GM19238 (cell line): Measurements from ENCODE around the gene L1CAM.

Experiments
- DNase-seq: peaks from one replicate; pipeline ENCODE4 v3.0.0; 2011; ENCODE audit warnings: low spot score; ENCODE audit not compliant: insufficient read length

The L1CAM gene

DNA sequence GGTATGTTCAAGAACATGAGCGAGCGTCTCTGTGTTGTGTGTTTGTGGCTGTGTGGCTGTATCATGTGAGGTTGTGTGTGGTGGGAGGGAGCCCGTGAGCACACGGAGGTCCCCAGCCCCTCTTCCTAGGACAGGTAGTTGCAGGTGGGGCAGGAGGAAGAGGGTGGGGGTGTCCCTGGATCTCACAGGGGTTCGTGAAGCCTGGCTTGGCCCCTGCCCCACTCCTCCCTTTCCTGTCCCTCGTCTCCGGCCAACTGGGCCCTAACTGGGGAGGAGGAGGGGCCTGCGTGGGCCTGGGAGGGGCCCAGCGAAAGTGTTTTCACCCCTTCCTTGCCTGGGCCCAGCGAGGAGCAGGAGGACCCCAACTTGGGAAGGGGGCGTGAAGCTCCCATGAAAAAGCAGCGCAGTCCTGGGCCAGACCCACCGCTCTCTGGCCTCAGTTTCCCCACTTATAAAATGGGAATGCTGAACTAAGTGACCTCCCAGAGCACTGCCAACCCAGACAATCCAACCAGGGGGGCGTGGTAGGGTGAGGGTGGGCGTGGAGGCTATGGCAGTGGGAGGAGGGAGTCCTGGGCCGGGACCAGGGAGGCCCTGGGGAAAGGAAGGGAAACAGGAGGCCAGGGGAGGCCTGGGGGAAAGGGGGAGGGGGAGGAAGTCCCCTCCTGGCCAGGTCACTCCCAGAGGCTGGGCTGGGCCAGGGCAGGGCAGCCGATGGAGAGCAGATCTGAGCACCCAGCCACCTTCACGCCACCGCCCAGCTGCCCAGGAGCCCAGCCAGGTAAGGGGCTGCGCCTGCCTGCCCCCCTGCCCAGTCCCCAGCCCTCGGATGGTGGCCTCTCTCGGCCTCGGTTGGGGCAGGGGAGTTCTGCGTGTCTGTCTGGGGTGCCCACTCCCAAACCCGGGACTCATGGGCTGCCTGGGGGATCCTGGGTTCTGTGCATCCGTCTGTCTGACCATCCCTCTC, 18.3 kb upstream of the L1CAM start, which contains the start of gene AVPR2:
AVPR2 (plus strand) TSS at position 683 of the 967 bp plus-strand sequence. CDS start 473 bp downstream, outside the sequence.
- DNase-seq, result no peak

DNA sequence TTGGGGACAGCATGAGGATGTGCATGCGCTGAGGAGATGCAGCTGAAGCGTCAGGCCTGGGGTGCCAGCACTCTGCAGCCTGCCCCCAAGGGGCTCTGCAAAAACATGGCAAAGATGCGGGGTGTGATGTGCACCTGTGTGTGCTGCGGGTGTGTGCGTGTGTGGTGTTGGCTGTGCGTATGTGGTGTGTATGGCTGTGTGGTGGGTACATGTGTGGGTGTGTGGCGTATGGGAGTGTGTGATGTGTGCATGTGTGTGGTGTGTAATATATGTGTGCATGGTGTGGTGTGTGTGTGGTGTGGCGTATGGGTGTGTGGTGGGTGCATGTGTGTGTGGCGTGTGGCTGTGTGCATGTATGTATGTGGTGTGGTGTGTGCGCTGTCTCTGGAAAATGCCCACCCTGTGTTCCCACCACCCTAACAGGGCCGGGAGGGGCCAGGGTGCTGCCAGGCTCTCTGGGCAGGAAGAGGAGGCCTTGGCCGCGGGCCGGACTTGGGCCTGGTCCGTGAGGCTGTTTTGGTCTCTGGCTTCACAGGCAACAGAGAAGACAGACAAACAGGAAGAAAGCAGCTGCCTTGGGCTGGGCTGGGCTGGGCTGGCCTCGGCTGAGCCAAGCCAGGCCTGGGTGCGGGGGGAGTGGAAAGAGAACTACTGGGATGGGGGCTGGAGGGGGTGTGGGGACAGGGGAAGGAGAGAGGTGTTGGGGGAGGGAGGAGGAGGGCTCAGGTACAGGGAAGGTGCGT, 17.4 kb upstream of the L1CAM start:
- DNase-seq, result no peak

DNA sequence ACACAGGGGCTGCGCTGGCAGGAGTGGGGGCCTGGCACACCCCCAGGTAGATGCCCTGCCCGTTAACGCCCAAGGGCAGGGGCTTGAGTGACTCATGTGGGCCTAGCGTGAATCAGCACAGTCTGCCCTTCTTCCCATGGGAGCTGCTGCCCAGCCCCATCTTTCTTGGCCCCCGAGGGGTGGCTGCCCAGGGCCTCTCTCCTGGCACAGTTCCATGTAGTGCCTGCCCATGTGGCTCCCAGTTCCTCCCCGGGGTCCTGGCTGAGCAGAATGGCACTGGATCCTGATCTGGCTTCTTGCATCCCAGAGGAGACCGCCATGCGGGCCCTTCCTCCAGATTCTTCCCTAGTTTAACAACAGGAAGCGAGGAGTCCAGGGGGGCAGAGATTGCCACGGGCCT, 16.4 kb upstream of the L1CAM start:
- no peak for DNase-seq

DNA sequence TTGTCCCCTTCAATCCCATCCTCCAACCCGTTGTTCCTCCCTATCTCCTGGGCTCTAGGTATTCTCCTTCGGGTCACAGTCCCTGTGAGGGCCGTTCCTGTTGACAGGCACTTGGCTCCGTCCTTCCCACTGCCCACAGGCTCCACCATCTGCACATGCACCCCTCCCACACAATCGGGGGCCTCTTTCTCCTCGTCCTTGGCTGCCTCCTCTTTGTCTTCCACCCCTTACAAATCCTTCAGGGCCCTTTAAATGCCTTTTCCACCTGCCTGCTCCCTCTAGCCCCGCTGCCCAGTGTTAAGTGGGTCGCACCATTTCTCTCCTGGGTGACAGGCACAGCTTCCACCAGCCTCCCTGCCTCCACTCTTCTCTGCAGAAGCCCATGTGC, 15.8 kb upstream of the L1CAM start:
- DNase-seq, result no peak

DNA sequence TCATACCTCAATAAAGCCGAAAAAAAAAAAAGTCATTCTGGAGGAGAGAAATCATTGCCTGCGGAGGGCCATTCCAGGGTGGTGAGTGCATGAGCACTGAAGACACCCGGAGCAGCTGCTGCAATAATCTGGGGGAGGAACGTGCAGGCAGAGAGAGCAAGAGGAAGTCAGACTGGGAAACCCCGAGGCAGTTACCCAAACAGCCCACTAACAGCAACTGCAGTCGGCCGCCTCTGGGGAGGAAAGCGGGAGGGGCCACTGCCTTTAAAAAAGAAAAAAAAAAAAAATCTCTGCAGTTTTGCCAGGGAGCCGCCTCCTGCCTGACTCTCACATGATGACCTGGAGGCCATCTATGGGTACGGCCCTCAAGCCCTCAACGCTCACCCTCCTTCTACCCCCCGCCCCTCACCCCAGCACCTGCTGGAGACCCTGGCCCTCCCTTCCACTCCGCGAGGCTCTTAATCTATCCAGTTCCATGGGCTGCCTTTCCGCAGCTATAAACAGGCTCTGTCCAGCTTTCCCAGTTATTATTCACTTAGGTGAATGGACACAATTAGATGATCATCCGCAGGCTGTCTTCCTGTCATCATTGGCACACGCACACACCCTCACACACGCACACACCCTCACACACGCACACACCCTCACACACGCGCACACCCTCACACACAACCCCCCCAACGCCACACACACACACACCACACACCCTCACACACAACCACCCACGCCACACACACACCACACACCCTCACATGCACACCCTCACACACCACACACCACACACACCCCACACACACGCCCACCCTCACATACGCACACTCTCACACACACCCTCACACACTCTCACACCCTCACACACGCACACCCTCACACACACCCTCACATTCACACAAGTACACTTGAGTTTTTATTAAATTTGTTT, 15.1 kb upstream of the L1CAM start:
- peak; percentile 78 for DNase-seq

DNA sequence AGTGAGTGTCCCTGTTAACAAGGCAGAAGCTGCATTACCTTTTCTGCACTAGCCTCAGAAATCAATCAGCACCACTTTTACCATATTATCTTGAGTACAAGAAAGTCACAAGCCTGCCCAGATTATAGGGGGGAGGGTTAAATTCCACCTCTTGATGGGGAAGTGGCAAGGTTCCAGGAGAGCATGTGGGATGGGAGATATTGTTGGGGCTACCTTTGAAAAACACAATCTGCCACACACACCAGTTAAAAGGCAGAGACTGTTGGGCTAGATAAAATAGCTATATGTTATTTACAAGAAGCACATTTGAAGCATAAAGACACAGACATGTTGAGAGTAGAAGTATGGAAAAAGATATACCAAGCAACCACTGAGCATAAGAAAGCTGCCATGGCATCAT, 11.9 kb upstream of the L1CAM start:
- no peak for DNase-seq

DNA sequence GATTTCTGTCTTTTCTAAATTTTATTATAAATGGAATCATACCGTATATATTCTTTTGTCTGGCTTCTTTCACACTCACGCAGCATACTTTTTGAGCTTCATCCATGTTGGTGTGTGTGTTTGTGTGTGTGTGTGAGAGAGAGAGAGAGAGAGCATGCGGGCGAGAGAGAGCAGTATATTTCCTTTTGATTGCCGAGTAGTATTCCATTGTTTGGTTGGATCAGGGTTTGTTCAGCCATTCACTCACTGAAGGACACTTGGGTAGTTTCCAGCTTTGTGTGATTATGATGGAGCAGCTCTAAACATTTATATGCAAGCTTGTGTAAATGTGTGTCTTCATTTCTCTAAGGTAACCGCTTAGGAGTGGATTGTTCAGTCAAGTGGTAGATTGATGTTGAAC, 3.1 kb upstream of the L1CAM start:
- DNase-seq, result no peak

DNA sequence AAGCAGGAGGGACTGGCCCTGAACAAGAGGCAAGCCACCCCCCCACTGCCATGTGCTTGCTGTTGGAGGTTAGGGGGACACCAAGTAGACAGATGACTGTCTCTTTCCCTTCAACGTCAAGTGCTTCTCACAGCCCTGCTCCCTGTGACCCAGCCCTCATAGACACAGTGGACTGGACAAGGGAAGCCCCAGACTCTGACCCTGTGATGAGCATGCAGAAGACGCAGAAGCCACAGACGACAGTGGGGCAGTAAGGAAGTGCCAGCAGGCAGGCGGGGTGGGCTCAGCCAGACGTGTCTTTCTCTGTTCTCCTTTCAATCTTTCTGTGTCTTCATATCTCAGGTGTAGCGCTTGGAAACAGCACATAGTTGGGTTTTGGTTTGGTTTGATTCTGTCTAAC, 2.4 kb upstream of the L1CAM start:
- DNase-seq, result no peak

DNA sequence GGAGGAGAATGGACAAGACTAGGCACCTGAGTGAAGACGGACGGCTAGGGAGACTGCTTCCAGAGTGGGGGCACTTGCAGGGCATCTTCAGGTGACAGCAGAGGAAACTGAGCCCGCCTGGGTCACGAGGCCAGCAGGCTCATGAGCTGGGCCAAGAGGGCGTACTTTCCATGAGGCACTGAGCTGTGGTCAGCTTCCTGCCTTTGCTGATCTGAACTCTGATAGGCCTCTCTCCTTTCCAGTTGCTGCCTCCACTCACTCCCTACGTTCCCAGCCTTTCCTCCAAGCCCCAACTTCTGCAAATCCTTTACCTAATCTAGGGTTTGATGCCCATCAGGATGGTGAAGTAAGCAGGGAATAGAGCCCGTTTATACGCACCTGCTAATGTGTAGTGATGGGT, 1.4 kb upstream of the L1CAM start:
- no peak for DNase-seq

DNA sequence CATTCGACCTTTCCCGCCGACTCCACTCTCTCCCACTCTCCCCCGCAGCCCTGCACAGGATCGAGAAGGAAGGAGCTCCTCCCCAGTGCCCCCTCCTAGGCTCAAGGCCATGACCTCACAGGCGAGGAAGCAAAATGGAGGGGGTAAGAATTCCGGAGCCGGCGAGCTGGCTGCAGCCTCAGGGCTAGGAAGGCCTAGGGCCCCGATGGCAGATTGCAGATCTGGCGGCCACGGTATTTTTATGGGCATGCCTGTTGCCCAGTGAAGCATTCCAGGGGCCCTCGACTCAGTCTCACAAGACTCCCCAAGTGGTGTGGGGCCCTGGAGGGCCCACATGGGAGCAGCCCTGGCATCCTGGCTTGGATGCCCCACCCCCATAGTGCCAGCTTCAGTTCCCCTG, 942 bp upstream of the L1CAM start:
- no peak for DNase-seq

DNA sequence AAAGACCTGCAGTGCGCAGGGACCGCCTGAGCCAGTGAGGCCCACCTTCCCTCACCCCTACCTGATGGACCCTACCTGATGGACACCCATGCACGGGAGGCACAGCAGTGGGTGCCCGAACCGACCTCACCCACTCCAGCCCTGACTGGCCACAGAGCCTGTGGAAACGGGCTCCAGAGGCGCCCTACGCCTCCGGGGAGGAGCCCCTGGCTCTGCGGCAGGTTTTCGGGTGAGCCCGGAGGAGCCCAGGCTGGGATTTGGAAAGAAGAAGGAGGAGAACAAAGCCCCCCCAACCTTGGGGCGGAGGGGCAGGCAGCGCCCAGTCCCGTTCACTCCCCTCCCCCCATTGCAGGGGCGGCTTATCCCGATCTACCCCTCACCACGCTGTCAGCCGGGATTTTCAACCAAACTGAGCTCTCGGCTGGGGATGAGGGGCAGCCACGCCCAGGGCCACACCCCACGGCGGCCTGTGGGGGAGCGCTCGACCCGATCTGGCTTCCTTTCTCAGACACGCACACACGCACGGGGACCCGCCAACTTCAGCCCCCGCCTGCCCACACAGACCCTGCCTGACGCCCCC, 675 bp downstream of the L1CAM start:
- no peak for DNase-seq

DNA sequence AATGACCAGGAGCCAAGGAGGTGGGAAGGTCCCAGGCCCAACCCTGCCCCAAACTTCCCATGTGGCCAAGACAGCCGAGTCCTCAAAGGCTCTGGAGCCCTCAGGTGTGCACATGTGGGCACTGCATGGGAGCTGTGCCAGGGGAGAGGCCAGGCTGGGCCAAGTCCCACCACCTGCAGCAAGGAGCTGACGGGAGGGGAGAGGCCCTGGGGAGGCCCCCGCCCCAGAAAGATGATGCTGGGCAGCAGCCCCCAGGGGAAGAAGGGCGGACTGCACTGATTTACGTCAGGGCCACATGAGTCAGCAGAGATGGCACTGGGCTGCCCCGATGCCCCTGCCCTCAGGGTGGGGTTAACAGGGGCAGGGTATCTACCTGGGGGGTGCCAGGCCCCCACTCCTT, 1.4 kb downstream of the L1CAM start:
- DNase-seq, result no peak

DNA sequence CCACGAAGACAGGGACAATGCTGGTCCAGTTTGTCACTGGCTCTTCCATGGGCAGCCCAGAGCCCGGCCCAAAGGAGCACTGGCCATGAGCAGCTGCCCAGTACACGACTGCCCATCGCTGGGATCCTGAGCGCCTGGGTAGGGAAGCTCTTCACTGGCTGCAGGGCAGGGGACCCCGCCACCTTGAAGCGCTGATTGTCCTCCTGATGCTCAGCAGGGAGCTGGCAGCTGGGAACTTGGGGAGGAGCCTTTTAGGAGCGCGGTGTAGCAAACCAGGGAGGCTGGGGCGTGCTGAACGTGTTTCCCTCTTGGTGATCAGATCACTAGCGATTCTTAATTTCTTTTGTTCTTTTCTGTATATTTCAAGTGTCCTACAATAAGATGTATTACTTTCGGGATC, 1.8 kb downstream of the L1CAM start:
- no peak for DNase-seq

DNA sequence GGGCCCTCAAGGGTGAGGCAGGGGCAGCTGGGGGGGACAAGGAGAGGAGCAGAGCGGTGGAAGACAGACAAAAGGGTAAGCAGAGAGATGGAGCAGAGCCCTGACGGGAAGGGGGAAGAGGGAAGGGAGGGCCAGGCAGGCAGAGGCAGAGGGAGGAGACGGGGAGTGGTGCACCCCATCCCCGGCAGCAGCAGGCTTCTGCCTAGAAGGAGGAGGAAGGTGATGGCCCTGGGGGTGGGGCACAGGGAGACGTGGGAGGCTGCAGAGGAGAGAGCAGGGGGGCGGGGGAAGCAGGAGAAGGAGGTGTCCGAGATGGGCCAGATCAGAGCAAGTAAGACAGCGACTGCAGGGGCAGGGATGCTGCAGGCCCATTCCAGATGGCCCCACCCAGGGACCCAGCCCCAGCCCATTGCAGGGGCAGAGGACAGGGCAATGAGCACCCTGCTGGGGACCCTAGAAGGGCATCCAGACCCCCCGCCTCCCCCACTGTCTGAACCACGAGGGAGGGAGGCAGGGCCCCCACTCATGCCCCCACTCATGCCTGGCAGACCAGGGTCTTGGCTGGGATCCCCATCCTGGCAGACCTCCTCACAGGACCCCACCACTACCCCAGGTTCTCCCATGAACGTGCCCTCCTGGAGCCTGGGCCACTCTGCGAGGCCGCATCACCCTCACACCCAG, 2.7 kb downstream of the L1CAM start:
- no peak for DNase-seq

DNA sequence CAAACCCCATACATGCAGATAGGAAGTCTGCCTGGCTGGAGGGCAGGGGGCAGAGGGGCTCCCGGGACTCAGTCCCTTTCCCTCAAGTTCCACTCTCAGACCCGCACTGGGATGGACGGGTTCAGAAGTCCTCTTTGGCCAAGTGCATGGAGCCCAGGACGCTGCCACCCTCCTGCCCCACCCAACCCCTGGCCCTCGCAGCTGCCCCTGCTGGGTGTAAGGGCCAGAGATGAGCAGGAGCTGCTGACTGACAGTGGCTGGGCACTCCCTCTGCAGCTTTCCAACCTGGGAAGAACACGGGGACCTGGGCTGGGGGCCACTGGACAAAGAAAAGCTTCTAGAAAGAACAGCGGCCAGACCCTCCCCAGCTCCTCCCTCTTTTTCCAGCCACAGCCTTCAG, 3.4 kb downstream of the L1CAM start:
- no peak for DNase-seq

DNA sequence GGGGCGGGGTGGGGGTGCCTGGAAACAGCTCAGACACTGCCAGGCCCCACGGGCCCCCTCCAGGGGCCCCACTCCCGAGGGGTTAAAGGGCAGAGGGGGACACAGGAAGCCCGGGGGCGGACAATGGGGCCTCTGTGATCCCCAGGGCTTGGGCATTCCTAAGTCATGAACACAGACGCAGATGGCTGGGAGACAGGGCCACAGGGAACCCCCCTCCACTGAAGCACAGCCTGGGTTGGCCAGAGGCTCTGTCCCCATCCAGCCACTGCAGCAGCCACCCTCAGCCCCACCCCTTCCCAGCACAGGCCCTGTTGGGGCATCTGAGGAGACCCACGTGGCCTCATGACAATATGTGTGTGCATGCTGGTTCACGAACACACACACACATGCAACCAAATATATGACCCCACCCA, 3.9 kb downstream of the L1CAM start:
- DNase-seq, result no peak

DNA sequence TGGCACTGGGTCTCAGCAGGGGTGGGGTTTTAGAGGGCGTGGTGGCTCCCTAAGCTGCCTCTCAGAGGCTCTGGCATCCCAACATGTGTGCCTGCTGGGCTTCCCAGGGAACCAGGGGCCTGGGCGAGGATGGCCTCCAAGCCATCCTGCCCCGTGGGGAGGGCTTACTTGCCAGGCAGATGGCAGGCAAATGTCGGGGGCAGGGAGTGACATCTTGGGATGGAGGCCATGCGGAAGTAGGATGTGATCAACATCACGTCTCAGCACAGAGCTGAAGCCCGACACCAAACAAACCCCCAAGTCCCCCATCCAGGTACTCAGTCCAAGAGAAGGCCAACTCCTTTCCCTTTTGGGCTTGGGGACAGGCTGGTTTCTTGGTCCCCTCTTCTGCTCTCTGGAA, 4.7 kb downstream of the L1CAM start:
- DNase-seq, result no peak

DNA sequence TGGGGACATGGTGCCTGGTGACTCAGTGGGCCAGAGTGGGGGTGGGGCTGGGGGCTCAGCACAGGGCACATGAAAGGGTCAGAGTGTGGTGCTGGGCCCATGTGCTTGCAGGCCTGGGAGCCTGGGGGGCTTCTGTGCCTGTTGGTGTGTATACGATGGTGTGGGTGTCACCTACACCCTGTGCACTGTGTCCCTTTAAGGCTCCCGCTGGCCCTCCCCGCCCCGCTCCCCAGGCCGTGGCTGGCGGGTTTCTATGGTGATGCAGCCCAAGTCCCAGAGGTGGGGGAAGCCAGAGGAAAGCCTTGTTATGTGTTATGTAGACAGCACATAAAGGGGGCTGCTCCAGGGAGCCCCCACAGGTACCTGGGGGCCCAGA, 5.5 kb downstream of the L1CAM start:
- no peak for DNase-seq

DNA sequence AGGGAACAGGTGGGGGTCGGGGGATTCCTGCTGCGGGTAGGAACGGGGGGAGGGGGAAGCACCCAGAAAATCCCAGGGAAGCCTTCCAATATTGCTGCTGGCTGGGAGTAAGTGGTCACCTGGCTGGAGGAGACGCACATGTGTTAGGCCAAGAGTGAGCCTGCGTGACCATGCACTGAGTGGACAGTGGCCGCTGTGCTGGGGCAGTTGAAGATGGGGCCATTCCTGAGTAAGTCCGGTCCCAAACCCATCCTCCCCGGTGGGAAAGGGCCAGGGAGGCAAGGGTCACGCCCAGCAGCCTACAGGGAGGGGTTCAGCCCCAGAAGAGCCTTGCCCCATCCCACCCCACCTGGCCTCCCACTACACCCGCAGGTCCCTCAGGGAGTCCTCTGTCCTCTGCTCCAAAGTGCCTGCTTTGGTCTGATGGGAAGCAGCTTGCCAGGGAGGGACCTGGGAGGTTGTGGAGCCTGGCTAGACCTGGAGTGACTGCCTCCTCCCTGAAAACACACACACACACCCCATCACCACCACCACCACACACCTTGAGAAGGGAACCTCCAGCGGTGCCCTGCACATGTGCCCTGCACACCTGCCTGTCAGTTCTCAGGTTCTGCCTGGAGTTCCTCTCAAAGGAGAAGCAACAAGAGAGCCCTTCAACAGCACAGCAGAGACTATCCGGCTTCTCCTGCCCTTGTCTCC, 6.1 kb downstream of the L1CAM start:
- no peak for DNase-seq
